AG09319 (cell line): ENCODE results near the gene PREX1.

Experiments used
- DNase-seq: peaks from one replicate; pipeline ENCODE4 v3.0.0-alpha.2; 2010; ENCODE audit warnings: low read depth; ENCODE audit errors: extremely low read depth
- CTCF ChIP-seq: IDR thresholded peaks from 2 replicates; pipeline ENCODE4 v1.5.1; 2011; ENCODE audit warnings: low read depth, mild to moderate bottlenecking, inconsistent platforms, low read length, moderate library complexity

The PREX1 gene

GRCh38 chr20:48719598-48720255 lies 108.1 kb downstream of the PREX1 start:
- TF ChIP-seq CTCF: no peak
- DNase-seq: no peak

- no peak for TF ChIP-seq CTCF
- DNase-seq: no peak
Observed at GRCh38 chr20:48718786-48719578, 108.8 kb downstream of the PREX1 start.

GRCh38 chr20:48717680-48718223 lies 110.0 kb downstream of the PREX1 start:
- no peak for TF ChIP-seq CTCF
- no peak for DNase-seq

GRCh38 chr20:48717095-48717672 lies 110.6 kb downstream of the PREX1 start:
- DNase-seq: no peak
- no peak for TF ChIP-seq CTCF

GRCh38 chr20:48716541-48716940 lies 111.3 kb downstream of the PREX1 start:
- no peak for TF ChIP-seq CTCF
- no peak for DNase-seq

- no peak for TF ChIP-seq CTCF
- no peak for DNase-seq
Observed at GRCh38 chr20:48716086-48716485, 111.7 kb downstream of the PREX1 start.

- TF ChIP-seq CTCF: no peak
- no peak for DNase-seq
Observed at GRCh38 chr20:48714764-48715163, 113.0 kb downstream of the PREX1 start.
